HG02623 (cell line): Measurements from ENCODE around the gene NLGN1.

ENCODE experiments used
- ATAC-seq: cut with Tn5 transposase; IDR thresholded peaks from one replicate; pipeline ENCODE4 v1.9.1; 2021; ENCODE audit warnings: moderate library complexity; ENCODE audit not compliant: unreplicated experiment

The NLGN1 gene

DNA sequence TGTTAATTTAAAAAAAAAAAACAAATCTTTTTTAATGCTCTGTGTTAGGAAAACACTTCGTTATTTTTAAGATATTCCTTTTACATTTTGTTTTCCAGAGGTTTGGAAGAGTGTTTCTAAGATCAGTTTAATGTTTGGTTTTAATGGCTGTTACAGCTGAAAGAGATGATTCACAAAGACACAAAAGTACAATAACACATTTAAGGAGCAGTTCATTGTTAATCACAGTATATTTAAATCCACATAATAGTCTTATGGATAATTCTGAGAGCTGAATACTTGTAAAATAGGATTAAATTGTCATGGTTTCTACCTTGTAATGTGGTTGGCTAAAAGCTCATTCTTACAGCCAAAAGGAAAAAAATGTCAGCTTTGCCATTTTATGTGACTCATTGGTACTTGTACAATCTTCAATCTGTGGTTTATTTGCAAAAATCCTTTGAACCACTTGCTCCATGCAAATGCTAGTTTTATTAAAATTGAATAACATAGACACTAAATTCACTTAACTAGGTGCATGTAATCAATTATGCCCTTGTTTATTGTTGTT, 426.4 kb downstream of the NLGN1 start:
- ATAC-seq: no peak

DNA sequence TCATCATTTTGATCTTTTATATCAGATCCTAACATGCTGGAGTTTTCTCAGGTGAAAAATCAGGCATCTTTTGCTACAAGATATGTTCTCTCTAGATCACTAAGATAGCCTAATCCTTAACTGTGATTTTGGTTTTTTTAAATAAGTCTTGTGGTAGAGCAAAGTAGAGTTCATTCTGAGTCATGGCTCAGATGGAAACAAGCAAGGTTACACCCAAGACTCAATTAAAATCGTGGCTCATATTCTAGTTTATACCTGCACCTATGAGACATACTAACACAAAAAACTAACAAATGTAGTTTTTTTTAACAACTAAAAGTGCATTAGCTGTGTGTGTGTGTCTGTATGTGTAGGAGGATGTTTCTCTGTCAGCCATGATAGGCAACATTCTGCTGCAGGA, 428.2 kb downstream of the NLGN1 start:
- no peak for ATAC-seq

DNA sequence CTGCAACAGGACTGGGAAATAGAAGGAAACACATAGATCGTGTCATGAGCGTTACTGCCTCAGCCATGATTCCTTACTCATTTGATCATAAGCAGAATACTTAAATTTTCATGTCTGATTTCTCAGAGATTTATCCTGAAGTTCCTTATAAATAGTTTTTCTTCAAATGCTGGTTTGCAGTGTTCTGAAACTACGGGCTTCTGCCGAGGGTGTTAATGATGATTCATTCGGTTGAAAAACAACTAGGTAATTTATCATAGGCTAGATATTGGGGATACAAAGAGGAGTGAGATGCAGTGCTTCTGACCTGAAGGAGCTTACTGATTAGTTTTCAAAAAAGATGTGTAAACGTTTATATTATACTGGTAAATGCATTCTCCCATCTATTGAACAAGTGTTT, 428.9 kb downstream of the NLGN1 start:
- no peak for ATAC-seq

DNA sequence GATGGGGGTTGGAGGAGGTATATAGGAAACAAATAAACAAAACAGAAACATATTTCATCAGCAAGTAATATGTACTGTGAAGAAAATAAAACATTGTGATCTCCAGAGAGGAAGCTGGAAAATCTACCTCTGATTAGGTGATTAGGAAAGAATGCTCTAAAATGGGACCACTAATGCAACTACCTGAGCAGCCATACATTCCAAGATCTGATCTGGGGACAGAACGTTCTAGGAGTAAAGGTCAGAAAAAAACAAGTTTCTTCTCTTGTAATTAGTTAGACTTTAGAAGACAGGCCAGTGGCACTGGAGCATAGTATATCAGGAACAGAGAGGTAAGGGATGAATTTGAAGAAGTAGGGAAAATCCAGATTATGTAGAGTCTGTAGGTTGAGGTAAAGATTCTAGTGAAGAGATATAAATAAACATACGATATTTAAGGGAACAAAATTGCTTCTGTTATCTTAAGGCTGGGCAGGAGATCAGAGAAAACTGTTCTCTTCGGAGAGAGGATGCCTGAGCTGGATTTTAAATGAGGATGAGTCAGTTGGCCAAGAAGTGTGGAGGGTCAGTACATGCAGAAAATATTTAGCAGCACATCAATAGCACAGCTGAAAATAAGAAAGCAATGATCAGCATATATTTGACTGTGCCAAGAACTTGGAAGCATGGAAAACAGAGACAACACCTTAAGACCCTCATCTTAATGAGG, 429.5 kb downstream of the NLGN1 start:
- ATAC-seq: no peak

DNA sequence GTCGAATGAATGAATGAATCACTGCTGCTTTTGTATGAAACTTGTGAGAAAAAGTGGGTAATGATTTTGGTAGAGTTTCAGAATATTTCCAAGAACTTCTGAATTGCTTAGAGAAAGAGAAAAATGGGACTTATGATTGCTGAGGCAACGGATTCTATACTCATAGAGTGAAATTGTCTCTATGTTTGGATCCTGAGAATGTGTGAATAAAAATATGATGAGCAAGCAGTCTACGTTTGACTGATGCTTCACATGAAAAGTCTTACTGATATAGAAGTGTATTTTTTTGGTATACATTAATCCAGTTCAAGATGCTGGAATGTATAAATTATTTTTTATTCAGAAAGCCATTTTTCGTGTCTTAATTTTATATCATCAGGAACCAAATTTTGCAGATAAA, 441.1 kb downstream of the NLGN1 start:
- no peak for ATAC-seq

DNA sequence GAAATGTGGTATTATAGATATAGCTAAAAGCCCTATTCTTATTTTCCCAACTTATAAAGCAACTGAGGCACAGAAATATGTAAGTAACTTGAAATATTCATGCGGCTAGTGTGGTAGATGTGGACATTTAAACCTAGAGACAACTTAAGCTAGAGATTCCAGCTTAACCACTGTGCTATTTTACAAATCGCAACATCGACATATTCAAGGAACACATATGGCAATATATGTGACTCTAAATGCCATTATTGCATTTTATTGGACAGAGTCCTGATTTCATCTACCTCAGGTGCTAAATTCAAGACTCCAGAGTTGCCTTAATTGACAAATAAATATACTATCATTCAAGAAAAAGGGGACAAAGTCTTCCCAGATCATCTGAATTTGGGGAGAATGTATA, 442.3 kb downstream of the NLGN1 start:
- ATAC-seq: no peak

DNA sequence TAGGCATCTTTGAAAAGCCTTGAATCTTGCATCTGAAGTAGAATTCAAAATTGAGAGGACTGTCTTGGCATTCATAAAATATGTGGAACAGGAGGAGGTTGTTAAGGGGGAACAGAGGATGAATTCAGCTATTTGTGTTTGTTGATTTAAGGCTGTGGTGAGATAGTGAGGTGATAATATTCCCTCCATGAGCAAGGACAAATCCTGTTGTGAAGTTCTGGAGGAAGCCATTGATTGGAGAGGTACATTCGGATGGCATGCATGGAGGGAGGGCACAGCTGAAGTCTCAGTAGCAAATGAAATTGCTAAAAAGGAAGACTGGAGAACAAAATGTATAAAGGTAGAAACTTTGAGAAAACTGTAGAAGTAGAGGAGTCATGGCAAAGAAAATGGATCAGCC, 443.8 kb downstream of the NLGN1 start:
- ATAC-seq: no peak

DNA sequence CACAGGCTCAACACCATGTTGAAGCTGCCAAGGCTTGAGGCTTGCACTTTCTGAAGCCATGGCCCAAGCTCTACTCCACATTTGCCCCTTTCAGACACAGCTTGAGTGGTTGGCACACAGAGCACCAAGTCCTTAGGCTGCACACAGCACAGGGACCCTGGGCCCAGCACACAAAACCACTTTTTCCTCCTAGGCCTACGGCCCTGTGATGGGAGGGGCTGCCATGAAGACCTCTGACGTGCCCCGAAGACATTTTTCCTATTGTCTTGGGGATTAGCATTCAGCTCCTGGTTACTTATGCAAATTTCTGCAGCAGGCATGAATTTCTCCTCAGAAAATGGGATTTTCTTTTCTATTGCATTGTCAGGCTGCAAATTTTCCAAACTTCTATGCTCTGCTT, 445.5 kb downstream of the NLGN1 start:
- ATAC-seq: no peak

DNA sequence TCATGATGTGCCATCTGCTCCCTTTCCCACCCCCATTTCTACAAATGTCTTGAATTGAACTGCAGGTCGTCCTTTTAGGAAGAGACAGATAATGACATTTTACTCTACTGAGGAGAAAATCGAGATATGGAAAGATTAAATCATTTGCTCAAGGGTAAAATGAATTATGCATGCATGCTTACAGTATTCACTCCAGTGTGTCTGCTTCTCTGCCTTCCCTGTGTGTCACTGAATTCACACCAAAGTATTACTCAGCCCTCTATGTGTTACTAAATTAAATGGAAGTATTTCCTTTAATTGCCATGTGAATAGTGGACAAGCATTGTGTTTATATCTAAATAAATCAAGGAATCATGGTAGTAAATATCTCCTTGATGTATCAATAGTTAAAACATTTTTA, 449.0 kb downstream of the NLGN1 start:
- ATAC-seq: no peak

DNA sequence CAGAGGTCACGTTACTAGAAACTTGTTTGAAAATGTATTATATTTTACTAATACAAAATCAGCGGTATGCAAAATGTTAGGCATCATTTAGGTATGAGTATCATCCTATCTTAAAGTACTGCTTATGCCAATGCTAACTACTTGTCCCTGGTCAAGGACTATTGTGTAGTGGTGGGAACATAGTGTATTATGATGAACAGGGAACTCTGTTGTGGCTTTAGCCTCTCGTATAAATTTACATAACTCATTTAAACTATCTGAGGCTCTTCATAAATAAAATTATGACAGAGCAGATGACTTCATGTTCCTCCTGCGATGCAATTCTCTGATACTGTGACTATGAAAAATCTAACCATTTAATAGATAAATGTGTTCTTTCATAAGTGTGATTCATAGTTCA, 451.9 kb downstream of the NLGN1 start:
- ATAC-seq: no peak

DNA sequence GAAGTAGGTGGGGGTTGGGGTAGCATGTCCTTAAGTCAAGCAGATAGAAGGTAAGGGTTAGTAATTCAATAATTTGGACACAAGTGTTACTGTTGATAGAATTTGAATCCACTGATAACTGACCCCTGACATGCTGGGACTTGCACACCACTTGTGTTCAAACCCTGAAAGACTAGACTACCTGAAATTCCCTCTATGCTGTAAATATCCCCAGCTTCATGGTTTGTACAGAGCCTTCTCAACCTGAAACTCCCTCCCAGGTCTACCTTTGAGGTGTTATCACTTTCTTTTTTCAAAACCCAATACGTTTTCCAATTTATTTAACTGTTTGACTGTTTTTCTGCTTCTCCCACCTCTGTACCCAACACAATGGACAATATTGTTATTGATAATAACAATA, 459.6 kb downstream of the NLGN1 start:
- no peak for ATAC-seq

DNA sequence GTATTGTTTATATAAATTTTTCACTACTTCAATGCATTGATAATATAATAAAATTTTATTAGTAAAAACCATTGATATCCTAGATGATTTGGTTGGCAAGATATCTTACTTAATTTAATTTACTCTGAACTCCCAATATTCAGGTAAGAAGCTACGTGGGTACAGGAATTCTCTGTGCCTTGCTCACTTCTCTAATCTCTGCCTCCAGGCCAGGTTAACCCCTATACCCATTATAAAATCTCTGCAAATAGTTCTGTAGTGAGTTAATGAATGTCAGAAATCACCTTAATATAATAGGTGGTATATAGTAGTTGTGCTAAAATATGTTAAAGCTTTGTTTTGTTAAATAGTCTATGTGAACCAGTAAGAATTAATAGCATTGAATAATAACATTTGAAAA, 465.2 kb downstream of the NLGN1 start:
- ATAC-seq: no peak

DNA sequence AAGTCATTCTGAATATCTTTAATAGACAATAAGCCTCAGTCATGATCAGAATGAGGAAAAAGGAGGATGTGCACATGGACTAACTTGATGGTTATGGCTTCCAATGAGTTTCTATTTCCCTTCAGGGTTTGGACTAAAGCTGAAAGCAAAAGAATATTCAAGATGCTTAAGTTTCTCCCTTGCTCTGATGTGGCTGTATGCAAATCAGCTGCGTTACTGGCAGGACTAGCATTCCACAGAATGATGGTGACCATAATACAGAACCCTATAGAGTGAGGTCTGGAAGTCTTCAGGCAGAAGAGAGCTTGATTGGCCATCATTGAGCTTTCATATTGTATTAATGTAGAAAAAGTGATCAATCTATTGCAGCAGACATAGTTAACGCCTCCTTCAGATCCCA, 466.0 kb downstream of the NLGN1 start:
- no peak for ATAC-seq

DNA sequence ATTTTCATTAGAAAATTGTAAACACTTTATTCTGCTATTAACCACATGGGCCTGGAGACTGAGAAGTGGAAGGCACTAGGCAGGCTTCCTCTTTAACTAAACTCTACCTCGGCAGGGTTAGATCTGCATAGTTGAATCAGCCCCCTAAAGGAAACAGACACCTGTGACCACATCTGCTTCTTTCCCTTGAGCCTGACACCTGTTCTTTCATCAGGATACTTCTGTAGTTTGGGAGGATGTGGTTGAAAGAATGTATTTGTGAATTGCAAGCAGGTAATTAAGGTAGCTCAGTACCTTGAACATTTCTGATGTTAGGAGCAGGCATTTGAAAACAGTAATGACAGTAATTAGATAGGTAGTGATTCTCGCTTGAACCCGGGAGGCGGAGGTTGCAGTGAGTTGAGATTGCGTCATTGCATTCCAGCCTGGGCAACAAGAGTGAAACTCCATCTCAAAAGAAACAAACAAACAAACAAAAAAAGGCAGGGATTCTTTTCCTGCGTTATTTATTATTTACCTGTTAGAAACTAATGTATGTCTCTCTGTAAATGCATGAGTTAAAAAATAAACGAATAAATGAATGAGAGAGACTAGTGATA, 468.5 kb downstream of the NLGN1 start:
- ATAC-seq: no peak

DNA sequence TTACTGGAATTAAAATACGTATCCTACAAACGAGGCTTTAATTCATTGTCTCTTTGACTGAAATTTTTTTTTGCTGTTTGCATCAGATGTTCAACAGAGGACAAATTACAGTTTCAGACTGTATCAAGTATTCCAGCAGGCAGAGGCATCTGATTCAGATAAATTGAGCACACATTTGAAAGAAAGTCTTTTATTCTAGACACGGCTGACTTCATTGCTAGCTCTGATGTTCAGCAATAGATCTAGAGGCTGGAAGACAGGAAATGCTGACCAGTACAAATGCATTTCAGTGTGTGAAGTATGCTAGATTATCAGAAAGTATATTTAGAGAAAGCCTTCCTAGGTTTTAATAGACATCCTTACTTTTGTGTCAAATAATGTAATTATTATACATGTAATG, 472.2 kb downstream of the NLGN1 start:
- ATAC-seq: no peak

DNA sequence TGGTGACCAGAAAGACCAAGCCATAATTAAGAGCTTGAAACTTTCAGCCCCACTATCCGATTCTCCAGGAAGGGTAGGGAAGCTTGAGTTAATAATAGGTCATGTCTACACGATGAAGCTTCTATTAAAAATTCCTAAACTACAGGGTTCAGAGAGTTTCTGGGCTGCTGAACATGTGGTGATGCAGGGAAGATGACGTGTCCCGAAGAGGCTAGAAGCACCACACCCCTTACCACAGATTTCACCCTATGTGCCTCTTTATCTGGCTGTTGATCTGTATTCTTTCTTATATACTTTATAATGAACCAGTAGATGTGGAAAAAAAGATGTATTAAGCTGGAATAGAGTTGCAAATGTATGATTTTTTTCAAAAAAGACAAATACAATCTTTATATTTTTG, 473.4 kb downstream of the NLGN1 start:
- no peak for ATAC-seq

DNA sequence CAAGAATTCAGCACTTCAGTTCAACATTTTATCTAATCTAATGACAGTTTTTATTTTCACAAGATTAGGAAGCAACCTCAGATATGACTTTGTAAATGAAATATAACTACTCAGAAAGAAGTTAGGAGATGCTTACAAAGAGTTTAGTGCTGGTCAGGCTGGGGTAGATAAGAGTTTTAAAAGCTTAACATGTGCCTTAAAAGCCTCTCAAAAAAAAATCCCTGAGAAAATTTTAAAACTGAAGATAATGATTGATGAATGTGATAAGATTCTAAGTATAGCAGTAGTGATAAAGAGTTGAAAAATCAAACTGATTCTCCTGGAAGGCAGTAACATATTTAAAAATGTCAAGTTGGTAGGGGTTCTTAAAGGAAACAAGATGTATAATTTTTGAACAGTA, 478.2 kb downstream of the NLGN1 start:
- ATAC-seq: no peak

DNA sequence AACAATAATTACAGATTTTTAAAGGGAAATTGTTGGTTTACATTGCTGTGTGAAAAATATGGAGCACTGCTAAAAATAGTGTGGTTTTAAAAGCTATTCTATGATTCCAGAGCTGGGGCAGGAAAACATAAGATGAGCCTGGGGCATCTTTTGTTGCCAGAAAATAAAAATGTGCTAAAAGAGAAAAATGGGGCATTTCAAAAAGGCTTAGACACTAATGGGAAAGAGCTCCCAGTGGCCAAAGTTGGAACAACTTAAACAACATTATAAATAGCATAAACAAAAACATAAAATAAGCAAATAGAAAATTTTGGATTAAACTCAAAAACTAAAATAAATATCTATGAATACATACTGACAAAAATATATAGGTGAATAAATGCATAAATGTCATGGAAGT, 478.9 kb downstream of the NLGN1 start:
- no peak for ATAC-seq

DNA sequence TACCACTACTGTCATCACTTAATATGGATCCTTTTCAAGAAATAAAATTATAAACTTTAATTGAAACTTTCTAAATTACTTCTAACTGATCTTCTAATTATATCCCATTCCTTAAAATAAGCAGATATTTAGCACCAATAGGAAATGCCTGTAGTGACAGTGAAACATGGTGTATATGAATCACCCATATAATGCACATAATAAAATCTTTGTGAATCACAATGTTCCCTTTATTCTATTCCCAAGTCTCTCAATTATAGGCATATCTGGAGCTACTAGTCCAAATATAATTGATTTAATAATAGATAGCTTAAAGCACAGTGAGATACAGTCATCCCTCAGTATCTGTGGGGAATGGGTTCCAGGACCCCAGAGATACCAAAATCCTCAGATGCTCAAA, 490.3 kb downstream of the NLGN1 start:
- no peak for ATAC-seq

DNA sequence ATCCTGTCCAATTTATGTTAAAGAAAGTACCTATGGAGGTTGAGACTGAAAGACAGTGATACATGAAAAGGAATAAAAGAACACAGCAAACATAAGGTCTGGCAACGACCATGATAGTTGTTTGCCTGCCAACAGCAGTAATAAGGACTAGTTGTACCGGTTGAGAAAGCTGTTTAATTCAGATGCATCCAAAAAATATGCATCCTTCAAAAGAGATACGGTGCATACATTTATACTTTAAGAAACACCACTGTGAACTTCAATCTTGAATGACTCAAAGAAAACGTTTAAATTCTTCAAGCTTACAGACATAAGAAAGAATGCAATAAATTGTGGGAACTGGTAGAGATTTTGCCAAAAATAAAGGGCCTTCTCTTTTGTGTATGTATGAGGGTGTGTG, 492.1 kb downstream of the NLGN1 start:
- no peak for ATAC-seq

DNA sequence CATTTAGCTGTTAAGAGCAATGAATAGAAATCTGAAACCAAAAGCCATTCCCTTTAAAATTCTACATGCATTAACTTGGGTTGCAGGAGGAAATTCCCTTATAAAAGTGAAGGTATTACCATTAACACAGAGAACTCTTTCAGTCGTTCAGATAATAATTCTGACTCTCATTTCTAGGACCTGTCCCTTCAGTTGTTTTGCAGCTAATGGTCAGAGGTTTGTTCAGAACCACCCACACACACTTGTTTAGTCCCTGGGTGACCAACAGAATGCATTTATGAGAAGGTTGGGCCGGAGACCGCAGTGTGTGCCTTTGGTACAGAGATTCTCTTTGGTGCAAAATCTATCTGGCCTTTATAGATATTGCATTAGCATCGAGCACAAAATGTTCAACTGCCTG, 492.5 kb downstream of the NLGN1 start:
- ATAC-seq: no peak

DNA sequence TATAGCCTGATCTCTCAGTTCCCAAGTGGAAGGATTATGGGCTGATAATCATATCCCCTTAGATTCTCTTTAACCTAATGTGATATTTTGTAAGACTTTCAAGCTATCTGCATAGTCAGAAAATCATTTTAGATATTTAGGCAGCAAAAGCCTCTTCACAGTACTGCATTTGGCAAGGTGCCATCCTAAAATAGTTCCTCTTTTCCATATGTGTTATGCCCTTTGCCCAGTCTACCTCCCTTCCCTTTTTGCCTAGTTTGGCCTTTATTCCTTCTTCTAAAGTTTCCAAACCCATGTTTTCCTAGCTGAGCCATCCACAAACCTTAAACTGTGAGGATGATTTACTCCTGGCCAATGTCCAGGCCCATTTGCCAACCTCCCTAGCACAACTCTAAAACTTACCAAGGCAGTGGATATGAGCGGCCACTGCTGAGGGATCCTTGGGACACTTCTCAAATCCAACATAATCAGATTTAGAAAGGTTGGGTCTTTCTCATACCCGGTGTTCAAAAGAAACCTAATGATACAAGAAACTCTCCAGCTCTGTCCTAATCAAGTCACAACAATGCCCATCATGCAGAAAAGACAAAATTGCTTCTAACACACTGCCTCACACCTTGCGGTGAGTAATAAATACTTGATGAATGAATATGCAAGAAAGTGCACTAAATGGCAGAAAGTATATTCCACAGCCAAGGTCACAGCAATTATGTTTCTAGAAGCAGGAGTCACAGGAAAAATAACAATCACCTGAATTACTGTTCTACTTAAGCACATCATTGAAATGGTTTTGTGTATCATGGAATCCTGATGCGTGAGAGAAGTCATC, 493.9 kb downstream of the NLGN1 start:
- no peak for ATAC-seq
